Adrenal gland (tissue), 12 donors: Measurements from ENCODE around the gene EXD3. TPM values are rescaled to one million over a fixed set of nuclear protein-coding genes. Genes with fewer than 3 reads are reported as not detected.

Experiments used
- DNase-seq, 7 donors: peaks; one replicate each; pipeline ENCODE4 v3.0.0-alpha.2; 2019 to 2020
- H3K27ac ChIP-seq, 5 donors: fragments of 200-600 bp; sonication (generic) in 4 of 5; 1 replicate in 3 of 5; 2 replicates in 2 of 5; pipeline versions ENCODE4 v1.5.1 to v1.8.0; 2016 to 2020; ENCODE audit warnings: mild to moderate bottlenecking in 1 of 5
- H3K27me3 ChIP-seq: fragments of 200-600 bp; 2 replicates; pipeline ENCODE4 v1.8.0; 2021
- H3K36me3 ChIP-seq, 2 donors: fragments of 200-600 bp; replicated peaks in 1 of 2; 1 replicate in 1 of 2; 2 replicates in 1 of 2; pipeline versions ENCODE4 v1.5.1 to v1.8.0; 2018 to 2022
- H3K4me1 ChIP-seq, 2 donors: fragments of 200-600 bp; replicated peaks in 1 of 2; 1 replicate in 1 of 2; 2 replicates in 1 of 2; pipeline versions ENCODE4 v1.5.1 to v1.8.0; 2018 to 2021
- H3K4me3 ChIP-seq, 4 donors: fragments of 200-600 bp; sonication (generic) in 3 of 4; one replicate each; pipeline ENCODE4 v1.5.1; 2016 to 2018
- H3K9me3 ChIP-seq, 3 donors: fragments of 200-600 bp; sonication (generic) in 1 of 3; replicated peaks in 1 of 3; 1 replicate in 2 of 3; 2 replicates in 1 of 3; pipeline versions ENCODE4 v1.5.1 to v1.8.0; 2016 to 2021
- CTCF ChIP-seq, 6 experiments: fragments of 450-650 bp in 4 of 6; fragments of 200-600 bp in 2 of 6; sonication (generic) in 1 of 6; IDR thresholded peaks; 1 replicate in 5 of 6; 2 replicates in 1 of 6; pipeline versions ENCODE4 v1.5.1 to v1.8.0; 2016 to 2021; ENCODE audit warnings: antibody characterized with exemption in 6 of 6, mild to moderate bottlenecking in 2 of 6, moderate library complexity in 1 of 6
- POLR2A ChIP-seq, 2 donors: fragments of 450-650 bp; IDR thresholded peaks; one replicate each; pipeline ENCODE4 v1.6.1; 2017; ENCODE audit warnings: antibody characterized with exemption in 2 of 2, mild to moderate bottlenecking in 2 of 2, moderate library complexity in 1 of 2
- WGBS, 4 donors: extraction: QIAGEN DNeasy Blood & Tissue Kit in 2 of 4; methylation state at CpG; one replicate each; pipeline versions ENCODE4 v1.1.5 to v1.1.7; 2013 to 2017; 5-methylcytosine and 5-hydroxymethylcytosine counted together
- intact Hi-C, 2 donors: fragments of 100-400 bp; cut with DNase I; formaldehyde crosslinking; loops; one replicate each; pipeline versions ENCODE4 v1.14.1 to v1.15.0; 2022 to 2023
- polyA plus RNA-seq, 3 donors: library from polyadenylated mRNA; stranded (reverse); fragments of 200-250 nt in 2 of 3; fragments of 350-450 nt in 1 of 3; fragmentation: Illumina TruSeq in 1 of 3; extraction: RNeasy Lipid Tissue Mini Kit (QIAGEN cat#74804) in 1 of 3; gene quantifications; one replicate each; pipeline ENCODE4 v1.2.3, GENCODE V29; 2013 to 2014
- total RNA-seq, 9 donors: library from RNA; depleted of rRNA in 4 of 9; stranded (reverse); fragments of >200 nt in 4 of 9; fragments of 120-200 nt in 1 of 9; fragmentation: NEBNext Ultra II Directional in 1 of 9; extraction: Animal tissue kit (Norgen Biotek cat#: 25700) in 1 of 9; gene quantifications; one replicate each; pipeline versions ENCODE4 v1.1.0 to v1.2.4, GENCODE V29; 2013 to 2023
- donor health status: healthy with polysubstance abuse.
- donor health status: Bipolar disorder and iron deficiency.
- donor health status: DM: yes; HTN: yes; CAD: no.
- donor health status: DM: no; HTN: no; CAD: no.
- donor health status: DM: no; HTN: no; CAD: no.
- donor health status: DM: yes; HTN: yes; CAD: no.

Gene EXD3
- total and polyA plus RNA-seq, 12 donors: 1.2 to 111 (median 23.9) TPM

GRCh38 chr9:137316012-137316981, 106.7 kb downstream of the EXD3 start:
- peak in 6 of 7 donors; percentile 15 to 52 (median 33) for DNase-seq
- Histone ChIP-seq H3K4me1 (peaks cover 0 to 12% of the 10 kb centered on the region in 2 donors), H3K27ac (no peak overlapping the region), H3K36me3 (no peaks in the 10 kb centered on the region), H3K4me3 (peak overlapping the region in 1 of 4 donors; percentile 45), H3K9me3 (no peaks in the 10 kb centered on the region), H3K27me3 (peaks cover 8% of the 10 kb centered on the region)
- 0 to 45% (median 9%) methylated on average over 12 to 81 of the region's 83 CpGs for WGBS, 4 donors
- TF ChIP-seq CTCF (IDR thresholded peaks at IDR 0.05) (no peak), POLR2A (IDR thresholded peaks at IDR 0.05) (no peak)
- intact Hi-C loops: no loop called here

- peaks cover 0 to 12% of the 10 kb centered on the region in 2 donors for H3K4me1 ChIP-seq
- WGBS, 4 donors: 24 to 45% (median 35%) methylated on average over 8 to 18 of the region's 18 CpGs
- intact Hi-C loops: no loop called here
- H3K9me3 ChIP-seq: no peaks in the 10 kb centered on the region
- H3K27ac ChIP-seq: no peak overlapping the region
- DNase-seq: peak in 2 of 7 donors; percentile 20 to 45
- H3K27me3 ChIP-seq: peaks cover 8% of the 10 kb centered on the region
- H3K36me3 ChIP-seq: no peaks in the 10 kb centered on the region
- TF ChIP-seq POLR2A (IDR thresholded peaks at IDR 0.05) (no peak), CTCF (IDR thresholded peaks at IDR 0.05) (no peak)
- H3K4me3 ChIP-seq: peak overlapping the region in 1 of 4 donors; percentile 45
These were observed 107.4 kb downstream of the EXD3 start for GRCh38 chr9:137315581-137316011.

- H3K36me3 ChIP-seq: no peaks in the 10 kb centered on the region
- peaks cover 0 to 12% of the 10 kb centered on the region in 2 donors for H3K4me1 ChIP-seq
- no peak overlapping the region for H3K4me3 ChIP-seq
- no peak for TF ChIP-seq CTCF (IDR thresholded peaks at IDR 0.05)
- no peak for TF ChIP-seq POLR2A (IDR thresholded peaks at IDR 0.05)
- 56 to 75% (median 67%) methylated on average over 3 to 41 of the region's 42 CpGs for WGBS, 4 donors
- peak in 4 of 7 donors; percentile 7 to 47 (median 16) for DNase-seq
- no peaks in the 10 kb centered on the region for H3K9me3 ChIP-seq
- no peak overlapping the region for H3K27ac ChIP-seq
- intact Hi-C loops: no loop called here
- H3K27me3 ChIP-seq: peaks cover 8% of the 10 kb centered on the region
These were observed 108.1 kb downstream of the EXD3 start for GRCh38 chr9:137314561-137315560.
